Endothelial cell of umbilical vein (primary cell): ENCODE results near the gene GADL1. TPM values are rescaled to one million over a fixed set of nuclear protein-coding genes. Genes with fewer than 3 reads are reported as not detected.

Source experiments
- BruUV-seq: library from RNA; stranded (reverse); fragments of 400-500 nt; replicated peaks from 2 replicates; lab custom pipeline; 2021; lab: Mats Ljungman, UMichigan
- CTCF ChIA-PET: fragments of 300-600, 350-600 bp; sonication (Branson Sonifier 250); formaldehyde crosslinking; loops from one replicate; lab custom pipeline; 2021; ENCODE audit warnings: antibody characterized with exemption, inconsistent platforms; lab: Charles Lee
- POLR2A ChIA-PET: fragments of 300-600, 350-600 bp; sonication (Branson Sonifier 250); formaldehyde crosslinking; loops from one replicate; lab custom pipeline; 2021; ENCODE audit warnings: antibody characterized with exemption, inconsistent platforms; lab: Charles Lee
- DNase-seq: peaks from one replicate; pipeline ENCODE4 v3.0.0-alpha.2; 2011; ENCODE audit warnings: low read depth, low spot score
- FAIRE-seq: peaks from 2 replicates; lab custom pipeline; 2011; peaks lifted over from hg19 to GRCh38; lab: Jason Lieb, UNC
- H2AFZ ChIP-seq: 2 replicates; pipeline ENCODE4 v1.6.0; 2012; ENCODE audit warnings: low read depth, low read length, control low read depth, inconsistent platforms
- H3K27ac ChIP-seq: 2 replicates; pipeline ENCODE4 v1.5.1; 2011; ENCODE audit warnings: low read depth, mild to moderate bottlenecking, control low read depth, low read length, moderate library complexity; ENCODE audit not compliant: insufficient read depth
- H3K27me3 ChIP-seq, 2 experiments: 2 replicates each; pipeline versions ENCODE4 v1.6.0 to v1.6.1; 2011; ENCODE audit warnings: low read length in 2 of 2, mixed read lengths in 1 of 2; ENCODE audit not compliant: control insufficient read depth in 2 of 2, insufficient read depth in 2 of 2
- H3K36me3 ChIP-seq, 2 experiments: 2 replicates in 1 of 2; 3 replicates in 1 of 2; pipeline ENCODE4 v1.5.1; 2011; ENCODE audit warnings: low read length in 2 of 2, mild to moderate bottlenecking in 1 of 2, moderate library complexity in 1 of 2; ENCODE audit not compliant: control insufficient read depth in 2 of 2, insufficient read depth in 2 of 2; ENCODE audit errors: extremely low read depth in 1 of 2
- H3K4me1 ChIP-seq: 3 replicates; pipeline ENCODE4 v1.5.1; 2011; ENCODE audit warnings: mild to moderate bottlenecking, low read length; ENCODE audit not compliant: control insufficient read depth, insufficient read depth; ENCODE audit errors: extremely low read depth
- H3K4me2 ChIP-seq: 2 replicates; pipeline ENCODE4 v1.6.1; 2011; ENCODE audit warnings: low read length, control low read depth, mixed read lengths; ENCODE audit not compliant: insufficient read depth
- H3K4me3 ChIP-seq, 3 experiments: fragments of 200-600 bp in 1 of 3; sonication (generic), shearing (Covaris generic) in 1 of 3; replicated peaks in 1 of 3; 2 replicates each; pipeline ENCODE4 v1.5.1; 2011 to 2016; ENCODE audit warnings: control low read depth in 3 of 3, low read length in 3 of 3, mild to moderate bottlenecking in 2 of 3, inconsistent platforms in 1 of 3, low read depth in 1 of 3, moderate library complexity in 1 of 3; ENCODE audit not compliant: insufficient read depth in 1 of 3
- H3K79me2 ChIP-seq: 2 replicates; pipeline ENCODE4 v1.6.0; 2012; ENCODE audit warnings: low read length, inconsistent platforms; ENCODE audit not compliant: control insufficient read depth, insufficient read depth
- H3K9ac ChIP-seq: replicated peaks from 2 replicates; pipeline ENCODE3; 2011; ENCODE audit warnings: low read length, control low read depth; ENCODE audit not compliant: insufficient read depth; ENCODE audit errors: extremely low read depth
- H3K9me1 ChIP-seq: replicated peaks from 3 replicates; pipeline ENCODE4 v1.6.0; 2011; ENCODE audit warnings: mild to moderate bottlenecking, low read length; ENCODE audit not compliant: control insufficient read depth, insufficient read depth; ENCODE audit errors: extremely low read depth
- H3K9me3 ChIP-seq: replicated peaks from 2 replicates; pipeline ENCODE4 v1.5.1; 2012; ENCODE audit warnings: low read length, inconsistent platforms; ENCODE audit not compliant: control insufficient read depth, insufficient read depth
- H4K20me1 ChIP-seq: replicated peaks from 2 replicates; pipeline ENCODE3; 2011; ENCODE audit warnings: mild to moderate bottlenecking, low read length; ENCODE audit not compliant: control insufficient read depth, insufficient read depth; ENCODE audit errors: extremely low read depth
- EZH2 ChIP-seq: IDR thresholded peaks from 2 replicates; pipeline ENCODE4 v1.6.1; 2012; ENCODE audit warnings: borderline replicate concordance, low read depth, mild to moderate bottlenecking, moderate library complexity, low read length, inconsistent platforms; ENCODE audit not compliant: severe bottlenecking
- FOS ChIP-seq: IDR thresholded peaks from 2 replicates; pipeline ENCODE4 v1.6.1; 2011; ENCODE audit warnings: mild to moderate bottlenecking, low read length, moderate library complexity, borderline replicate concordance; ENCODE audit not compliant: insufficient read depth
- GATA2 ChIP-seq: IDR thresholded peaks from 2 replicates; pipeline ENCODE4 v1.7.0; 2011; ENCODE audit warnings: low read depth, mild to moderate bottlenecking, moderate library complexity, mixed read lengths, low read length; ENCODE audit not compliant: insufficient read length, insufficient read depth
- JUN ChIP-seq: IDR thresholded peaks from 2 replicates; pipeline ENCODE4 v1.6.1; 2011; ENCODE audit warnings: borderline replicate concordance, low read depth; ENCODE audit not compliant: insufficient read length, insufficient read depth
- MYC ChIP-seq: IDR thresholded peaks from one replicate; pipeline ENCODE4 v1.6.1; 2011; ENCODE audit warnings: mild to moderate bottlenecking, low read depth, low read length
- POLR2A ChIP-seq: IDR thresholded peaks from 2 replicates; pipeline ENCODE4 v1.6.1; 2012; ENCODE audit warnings: low read depth, mild to moderate bottlenecking, control low read depth, low read length
- POLR2AphosphoS5 ChIP-seq: IDR thresholded peaks from 2 replicates; pipeline ENCODE4 v1.6.1; 2012; ENCODE audit warnings: low read depth, mild to moderate bottlenecking, control low read depth, low read length, moderate library complexity; ENCODE audit not compliant: insufficient read depth
- dilution Hi-C: fragments of 300-500 bp; cut with MboI; formaldehyde crosslinking; loops from one replicate; pipeline ENCODE4 v1.15.0; 2019; ENCODE audit warnings: low sequenced_read_pairs; ENCODE audit not compliant: extremely low pct_ligation_motif_present
- intact Hi-C: fragments of 100-400 bp; cut with micrococcal nuclease; formaldehyde crosslinking; loops from one replicate; pipeline ENCODE4 v1.10.0; 2022
- polyA plus RNA-seq, 4 experiments: library from polyadenylated mRNA; depleted of rRNA in 3 of 4; stranded (reverse) in 3 of 4; unstranded in 1 of 4; fragments of >200 nt; gene quantifications; 2 replicates each; pipeline versions ENCODE4 v1.2.1 to v1.2.3, GENCODE V29; 2011 to 2012; ENCODE audit warnings: missing spikeins in 1 of 4
- total RNA-seq: library from RNA; stranded (reverse); gene quantifications from 2 replicates; pipeline ENCODE4 v1.2.3, GENCODE V29; 2021
- TF ChIP-seq, protein P1 (sequence below), 2 donors: IDR thresholded peaks; 1 replicate in 1 of 2; 2 replicates in 1 of 2; pipeline ENCODE4 v1.5.1; 2011; ENCODE audit warnings: low read length in 2 of 2, mild to moderate bottlenecking in 2 of 2, moderate library complexity in 2 of 2, control low read depth in 1 of 2, inconsistent platforms in 1 of 2, low read depth in 1 of 2; ENCODE audit not compliant: insufficient read depth in 1 of 2; ENCODE audit errors: extremely low read depth in 1 of 2
- TF ChIP-seq, protein P2 (sequence below): IDR thresholded peaks from 2 replicates; pipeline ENCODE4 v1.6.1; 2011; ENCODE audit not compliant: insufficient read depth, insufficient read length

GADL1 gene
- total and polyA plus RNA-seq, 2 donors (not counting 3 experiments of a cell fraction or from before 2014, with no cell fraction given): not detected

DNA sequence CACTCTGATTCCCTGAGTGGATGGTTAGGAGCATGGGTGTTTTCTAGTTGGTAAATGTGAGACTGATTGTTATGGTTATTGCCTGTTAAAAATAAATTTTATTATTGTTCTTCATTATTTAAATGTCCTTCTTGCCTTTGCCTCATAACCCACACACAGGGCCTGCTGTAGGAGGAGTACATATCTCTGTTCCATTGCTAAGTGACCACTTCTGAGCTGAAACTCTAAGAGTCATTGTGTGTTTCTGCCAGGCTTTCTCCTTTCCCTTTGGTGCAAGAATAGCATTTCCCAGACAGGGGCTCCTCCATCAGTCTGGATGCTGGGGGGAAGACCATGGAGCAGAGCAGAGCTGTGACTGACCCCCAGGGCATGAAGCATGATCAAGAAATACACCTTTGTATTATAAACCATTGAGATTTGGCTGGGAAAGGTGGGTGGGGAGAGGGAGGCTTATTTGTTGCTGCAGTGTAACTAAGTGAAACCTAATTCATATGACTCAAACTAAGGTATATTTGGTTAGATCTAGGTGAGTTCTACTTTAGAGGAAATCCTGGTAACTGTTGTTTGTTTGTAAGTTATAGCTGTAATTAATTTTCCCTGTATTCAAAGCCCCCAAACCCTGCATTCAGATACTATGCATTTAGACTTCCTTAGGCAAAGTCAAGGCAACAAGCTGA lies 150.7 kb downstream of the GADL1 start:
- H3K36me3 ChIP-seq: no peaks in the 10 kb centered on the region
- no peaks in the 10 kb centered on the region for H4K20me1 ChIP-seq
- H3K9me1 ChIP-seq: no peaks in the 10 kb centered on the region
- H3K4me1 ChIP-seq: peaks cover 15% of the 10 kb centered on the region
- no peak overlapping the region for H3K4me2 ChIP-seq
- dilution Hi-C loops (no loop called here), intact Hi-C loops (no loop called here)
- no peaks in the 10 kb centered on the region for H3K79me2 ChIP-seq
- no TSS peak for BruUV-seq
- DNase-seq (no peak), FAIRE-seq (no peak)
- no peak overlapping the region for H2AFZ ChIP-seq
- H3K27ac ChIP-seq: no peak overlapping the region
- H3K9ac ChIP-seq: no peak overlapping the region
- H3K27me3 ChIP-seq: no peaks in the 10 kb centered on the region
- ChIA-PET POLR2A (no interaction called here), CTCF (interaction anchor here (0.6 to 2.7 kb wide), 8 partner anchors 8 to 702 kb away, joined by 3 to 12 read pairs (median 5); no protein-coding TSS in a partner anchor)
- no peak overlapping the region for H3K4me3 ChIP-seq
- TF ChIP-seq, protein P1, sequence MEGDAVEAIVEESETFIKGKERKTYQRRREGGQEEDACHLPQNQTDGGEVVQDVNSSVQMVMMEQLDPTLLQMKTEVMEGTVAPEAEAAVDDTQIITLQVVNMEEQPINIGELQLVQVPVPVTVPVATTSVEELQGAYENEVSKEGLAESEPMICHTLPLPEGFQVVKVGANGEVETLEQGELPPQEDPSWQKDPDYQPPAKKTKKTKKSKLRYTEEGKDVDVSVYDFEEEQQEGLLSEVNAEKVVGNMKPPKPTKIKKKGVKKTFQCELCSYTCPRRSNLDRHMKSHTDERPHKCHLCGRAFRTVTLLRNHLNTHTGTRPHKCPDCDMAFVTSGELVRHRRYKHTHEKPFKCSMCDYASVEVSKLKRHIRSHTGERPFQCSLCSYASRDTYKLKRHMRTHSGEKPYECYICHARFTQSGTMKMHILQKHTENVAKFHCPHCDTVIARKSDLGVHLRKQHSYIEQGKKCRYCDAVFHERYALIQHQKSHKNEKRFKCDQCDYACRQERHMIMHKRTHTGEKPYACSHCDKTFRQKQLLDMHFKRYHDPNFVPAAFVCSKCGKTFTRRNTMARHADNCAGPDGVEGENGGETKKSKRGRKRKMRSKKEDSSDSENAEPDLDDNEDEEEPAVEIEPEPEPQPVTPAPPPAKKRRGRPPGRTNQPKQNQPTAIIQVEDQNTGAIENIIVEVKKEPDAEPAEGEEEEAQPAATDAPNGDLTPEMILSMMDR (IDR thresholded peaks at IDR 0.05; ENCODE audit: extremely low read depth in 1 of 2, insufficient read depth in 1 of 2, low read depth in 1 of 2, low read length in 2 of 2): no peak
- TF ChIP-seq GATA2 (no peak), POLR2AphosphoS5 (no peak), POLR2A (no peak), EZH2 (no peak), FOS (no peak), MYC (no peak), JUN (no peak)
- TF ChIP-seq, protein P2, sequence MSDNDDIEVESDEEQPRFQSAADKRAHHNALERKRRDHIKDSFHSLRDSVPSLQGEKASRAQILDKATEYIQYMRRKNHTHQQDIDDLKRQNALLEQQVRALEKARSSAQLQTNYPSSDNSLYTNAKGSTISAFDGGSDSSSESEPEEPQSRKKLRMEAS: no peak
- no peaks in the 10 kb centered on the region for H3K9me3 ChIP-seq
